Neural cell (in vitro differentiated cells): ENCODE results near the gene CAPN10.

Source experiments
- EP300 ChIP-seq: fragments of 450-650 bp; conservative IDR thresholded peaks from 2 replicates; pipeline ENCODE4 v1.6.1; 2014; ENCODE audit warnings: antibody characterized with exemption, mild to moderate bottlenecking, moderate library complexity; ENCODE audit not compliant: poor library complexity, severe bottlenecking
- EZH2 ChIP-seq: fragments of 200-600, 300-800 bp; shearing (Covaris generic), sonication (generic); IDR thresholded peaks from 2 replicates; pipeline ENCODE4 v1.6.1; 2014; ENCODE audit warnings: antibody characterized with exemption, low read length, borderline replicate concordance, mild to moderate bottlenecking; ENCODE audit not compliant: insufficient read depth, poor library complexity, severe bottlenecking
- POLR2AphosphoS5 ChIP-seq: IDR thresholded peaks from 2 replicates; pipeline ENCODE4 v1.6.1; 2012
- RAD21 ChIP-seq: fragments of 450-650 bp; conservative IDR thresholded peaks from 2 replicates; pipeline ENCODE4 v1.6.1; 2014; ENCODE audit warnings: antibody characterized with exemption, mild to moderate bottlenecking, moderate library complexity
- TAF1 ChIP-seq: IDR thresholded peaks from 2 replicates; pipeline ENCODE4 v1.6.1; 2012; ENCODE audit warnings: low read depth
- TF ChIP-seq, protein P1 (sequence below): fragments of 450-650 bp; IDR thresholded peaks from 2 replicates; pipeline ENCODE4 v1.5.1; 2014; ENCODE audit warnings: antibody characterized with exemption, mild to moderate bottlenecking, moderate library complexity; ENCODE audit not compliant: poor library complexity, severe bottlenecking
- TF ChIP-seq, protein P2 (sequence below): IDR thresholded peaks from 2 replicates; pipeline ENCODE4 v1.6.1; 2012; ENCODE audit warnings: borderline replicate concordance

DNA sequence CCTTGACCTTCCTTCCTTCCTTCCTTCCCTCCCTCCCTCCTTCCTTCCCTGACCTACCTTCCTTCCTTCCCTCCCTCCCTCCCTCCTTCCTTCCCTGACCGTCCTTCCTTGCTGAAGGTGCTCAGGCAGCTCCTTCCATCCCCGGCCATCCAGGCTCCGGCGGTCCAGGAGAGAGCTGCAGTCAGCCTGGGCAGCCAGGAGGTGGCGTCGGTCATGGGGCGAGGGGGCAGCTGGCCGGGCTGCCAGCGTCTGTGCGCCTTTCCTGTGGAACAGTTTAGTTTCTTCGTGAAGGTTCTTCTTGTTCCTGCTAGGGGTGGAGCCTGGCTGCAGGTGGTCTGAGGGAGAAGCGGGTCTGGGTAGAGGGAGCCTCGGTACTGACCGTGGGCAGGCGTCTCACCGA is 54.4 kb downstream of the CAPN10 start:
- TF ChIP-seq, protein P1, sequence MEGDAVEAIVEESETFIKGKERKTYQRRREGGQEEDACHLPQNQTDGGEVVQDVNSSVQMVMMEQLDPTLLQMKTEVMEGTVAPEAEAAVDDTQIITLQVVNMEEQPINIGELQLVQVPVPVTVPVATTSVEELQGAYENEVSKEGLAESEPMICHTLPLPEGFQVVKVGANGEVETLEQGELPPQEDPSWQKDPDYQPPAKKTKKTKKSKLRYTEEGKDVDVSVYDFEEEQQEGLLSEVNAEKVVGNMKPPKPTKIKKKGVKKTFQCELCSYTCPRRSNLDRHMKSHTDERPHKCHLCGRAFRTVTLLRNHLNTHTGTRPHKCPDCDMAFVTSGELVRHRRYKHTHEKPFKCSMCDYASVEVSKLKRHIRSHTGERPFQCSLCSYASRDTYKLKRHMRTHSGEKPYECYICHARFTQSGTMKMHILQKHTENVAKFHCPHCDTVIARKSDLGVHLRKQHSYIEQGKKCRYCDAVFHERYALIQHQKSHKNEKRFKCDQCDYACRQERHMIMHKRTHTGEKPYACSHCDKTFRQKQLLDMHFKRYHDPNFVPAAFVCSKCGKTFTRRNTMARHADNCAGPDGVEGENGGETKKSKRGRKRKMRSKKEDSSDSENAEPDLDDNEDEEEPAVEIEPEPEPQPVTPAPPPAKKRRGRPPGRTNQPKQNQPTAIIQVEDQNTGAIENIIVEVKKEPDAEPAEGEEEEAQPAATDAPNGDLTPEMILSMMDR, result no peak
- TF ChIP-seq, protein P2, sequence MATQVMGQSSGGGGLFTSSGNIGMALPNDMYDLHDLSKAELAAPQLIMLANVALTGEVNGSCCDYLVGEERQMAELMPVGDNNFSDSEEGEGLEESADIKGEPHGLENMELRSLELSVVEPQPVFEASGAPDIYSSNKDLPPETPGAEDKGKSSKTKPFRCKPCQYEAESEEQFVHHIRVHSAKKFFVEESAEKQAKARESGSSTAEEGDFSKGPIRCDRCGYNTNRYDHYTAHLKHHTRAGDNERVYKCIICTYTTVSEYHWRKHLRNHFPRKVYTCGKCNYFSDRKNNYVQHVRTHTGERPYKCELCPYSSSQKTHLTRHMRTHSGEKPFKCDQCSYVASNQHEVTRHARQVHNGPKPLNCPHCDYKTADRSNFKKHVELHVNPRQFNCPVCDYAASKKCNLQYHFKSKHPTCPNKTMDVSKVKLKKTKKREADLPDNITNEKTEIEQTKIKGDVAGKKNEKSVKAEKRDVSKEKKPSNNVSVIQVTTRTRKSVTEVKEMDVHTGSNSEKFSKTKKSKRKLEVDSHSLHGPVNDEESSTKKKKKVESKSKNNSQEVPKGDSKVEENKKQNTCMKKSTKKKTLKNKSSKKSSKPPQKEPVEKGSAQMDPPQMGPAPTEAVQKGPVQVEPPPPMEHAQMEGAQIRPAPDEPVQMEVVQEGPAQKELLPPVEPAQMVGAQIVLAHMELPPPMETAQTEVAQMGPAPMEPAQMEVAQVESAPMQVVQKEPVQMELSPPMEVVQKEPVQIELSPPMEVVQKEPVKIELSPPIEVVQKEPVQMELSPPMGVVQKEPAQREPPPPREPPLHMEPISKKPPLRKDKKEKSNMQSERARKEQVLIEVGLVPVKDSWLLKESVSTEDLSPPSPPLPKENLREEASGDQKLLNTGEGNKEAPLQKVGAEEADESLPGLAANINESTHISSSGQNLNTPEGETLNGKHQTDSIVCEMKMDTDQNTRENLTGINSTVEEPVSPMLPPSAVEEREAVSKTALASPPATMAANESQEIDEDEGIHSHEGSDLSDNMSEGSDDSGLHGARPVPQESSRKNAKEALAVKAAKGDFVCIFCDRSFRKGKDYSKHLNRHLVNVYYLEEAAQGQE, result no peak
- no peak for TF ChIP-seq POLR2AphosphoS5
- TF ChIP-seq RAD21, result no peak
- no peak for TF ChIP-seq TAF1
- TF ChIP-seq EZH2, result no peak
- no peak for TF ChIP-seq EP300
